GM12878 (cell line): ENCODE data around the gene SLC25A51. TPM values are rescaled to one million over a fixed set of nuclear protein-coding genes. Genes with fewer than 3 reads are reported as not detected.

Experiments
- ATAC-seq: fragments of 200-7000 bp; cut with Tn5 transposase; 3 replicates; pipeline ENCODE4 v1.9.1; 2020; ENCODE audit warnings: mild to moderate bottlenecking, moderate library complexity
- BruUV-seq: library from RNA; stranded (reverse); fragments of 400-500 nt; replicated peaks from 2 replicates; lab custom pipeline; 2021; lab: Mats Ljungman, UMichigan
- CTCF ChIA-PET: fragments of 300-600 bp; sonication (Branson Sonifier 250); formaldehyde crosslinking; extraction: SDS; loops from one replicate; lab custom pipeline; 2021; ENCODE audit warnings: inconsistent platforms; lab: Yijun Ruan, JAX
- POLR2A ChIA-PET: fragments of 350-600 bp; formaldehyde crosslinking; extraction: SDS; loops from one replicate; lab custom pipeline; 2021; ENCODE audit warnings: inconsistent platforms; lab: Charles Lee
- RAD21 ChIA-PET: fragments of 300-600 bp; sonication (Branson Sonifier 250); formaldehyde crosslinking; loops from one replicate; lab custom pipeline; 2023; ENCODE audit warnings: antibody characterized with exemption; ENCODE audit not compliant: unreplicated experiment; lab: Charles Lee
- SMC1A ChIA-PET: fragments of 300-600 bp; sonication (Branson Sonifier 250); formaldehyde crosslinking; loops from one replicate; lab custom pipeline; 2023; ENCODE audit not compliant: unreplicated experiment, uncharacterized antibody; lab: Charles Lee
- DNase-seq: peaks from one replicate; pipeline ENCODE4 v3.0.0-alpha.2; 2011; ENCODE audit warnings: low read depth, low spot score
- FAIRE-seq: peaks from 3 replicates; lab custom pipeline; 2011; peaks lifted over from hg19 to GRCh38; lab: Jason Lieb, UNC
- H2AFZ ChIP-seq: 2 replicates; pipeline ENCODE4 v1.6.0; 2011; ENCODE audit warnings: low read depth, low read length, control low read depth; ENCODE audit not compliant: control insufficient read depth
- H3K27ac ChIP-seq: 2 replicates; pipeline ENCODE4 v1.5.1; 2011; ENCODE audit warnings: control low read depth; ENCODE audit not compliant: control insufficient read depth, insufficient read depth
- H3K27me3 ChIP-seq, 2 experiments: replicated peaks in 1 of 2; 2 replicates each; pipeline versions ENCODE4 v1.6.0 to v1.6.1; 2011; ENCODE audit warnings: low read length in 1 of 2; ENCODE audit not compliant: control insufficient read depth in 2 of 2, insufficient read depth in 2 of 2
- H3K36me3 ChIP-seq, 2 experiments: 2 replicates each; pipeline ENCODE4 v1.5.1; 2011; ENCODE audit warnings: low read length in 1 of 2; ENCODE audit not compliant: control insufficient read depth in 2 of 2, insufficient read depth in 2 of 2
- H3K4me1 ChIP-seq: 2 replicates; pipeline ENCODE4 v1.6.1; 2011; ENCODE audit warnings: mild to moderate bottlenecking, low read length, moderate library complexity, mixed read lengths; ENCODE audit not compliant: control insufficient read depth, insufficient read depth
- H3K4me2 ChIP-seq: 2 replicates; pipeline ENCODE4 v1.6.0; 2011; ENCODE audit warnings: control low read depth; ENCODE audit not compliant: control insufficient read depth, insufficient read depth
- H3K4me3 ChIP-seq: fragments of 200-600 bp; sonication (generic); 2 replicates; pipeline ENCODE4 v1.5.1; 2016
- H3K79me2 ChIP-seq: 2 replicates; pipeline ENCODE4 v1.6.0; 2011; ENCODE audit warnings: low read length; ENCODE audit not compliant: control insufficient read depth, insufficient read depth
- H3K9ac ChIP-seq: 2 replicates; pipeline ENCODE4 v1.8.0; 2011; ENCODE audit warnings: low read length, control low read depth, mixed read lengths; ENCODE audit not compliant: control insufficient read depth, insufficient read depth
- H3K9me3 ChIP-seq: replicated peaks from 3 replicates; pipeline ENCODE4 v1.5.1; 2011; ENCODE audit warnings: mild to moderate bottlenecking, low read length; ENCODE audit not compliant: control insufficient read depth, insufficient read depth
- H4K20me1 ChIP-seq: 2 replicates; pipeline ENCODE4 v1.6.0; 2011; ENCODE audit not compliant: control insufficient read depth, insufficient read depth
- CBX3 ChIP-seq: fragments of 200-600 bp; sonication (generic); IDR thresholded peaks from 2 replicates; pipeline ENCODE4 v1.6.1; 2016; ENCODE audit warnings: low read depth, borderline replicate concordance
- CEBPB ChIP-seq, 2 experiments: fragments of 150-350 bp in 1 of 2; IDR thresholded peaks; 2 replicates each; pipeline ENCODE4 v1.6.1; 2012 to 2014; ENCODE audit warnings: low read depth in 2 of 2, low read length in 2 of 2, borderline replicate concordance in 1 of 2, inconsistent platforms in 1 of 2
- CTCF ChIP-seq, 3 experiments: IDR thresholded peaks in 2 of 3; conservative IDR thresholded peaks in 1 of 3; 2 replicates each; pipeline ENCODE4 v1.5.1; 2011; ENCODE audit warnings: low read depth in 3 of 3, low read length in 3 of 3, mild to moderate bottlenecking in 3 of 3, control low read depth in 2 of 3, moderate library complexity in 2 of 3, inconsistent platforms in 1 of 3, mixed read lengths in 1 of 3; ENCODE audit not compliant: control insufficient read depth in 2 of 3, insufficient read depth in 1 of 3; ENCODE audit errors: extremely low read depth in 1 of 3
- ESRRA ChIP-seq: IDR thresholded peaks from 2 replicates; pipeline ENCODE4 v1.6.1; 2012; ENCODE audit warnings: mild to moderate bottlenecking, low read length, improper control_type of control experiment
- IKZF1 ChIP-seq: fragments of 450-650 bp; conservative IDR thresholded peaks from 2 replicates; pipeline ENCODE4 v1.6.1; 2017; ENCODE audit warnings: antibody characterized with exemption, mild to moderate bottlenecking
- MTA2 ChIP-seq: fragments of 450-650 bp; IDR thresholded peaks from 2 replicates; pipeline ENCODE4 v1.6.1; 2016; ENCODE audit warnings: low read depth, mild to moderate bottlenecking, moderate library complexity
- PAX8 ChIP-seq: fragments of 450-650 bp; IDR thresholded peaks from 2 replicates; pipeline ENCODE4 v1.6.1; 2017; ENCODE audit warnings: mild to moderate bottlenecking, moderate library complexity
- PRDM15 ChIP-seq: fragments of 450-650 bp; formaldehyde crosslinking; IDR thresholded peaks from 2 replicates; pipeline ENCODE4 v1.4.0; 2020; ENCODE audit warnings: mild to moderate bottlenecking, moderate library complexity
- RCOR1 ChIP-seq: conservative IDR thresholded peaks from 2 replicates; pipeline ENCODE4 v1.6.1; 2012; ENCODE audit warnings: low read depth, low read length, improper control_type of control experiment
- RFX5 ChIP-seq: IDR thresholded peaks from 2 replicates; pipeline ENCODE4 v1.6.1; 2011; ENCODE audit warnings: low read depth, low read length, improper control_type of control experiment
- SKIL ChIP-seq: fragments of 450-650 bp; IDR thresholded peaks from 2 replicates; pipeline ENCODE4 v1.6.1; 2017; ENCODE audit warnings: mild to moderate bottlenecking, low read depth, inconsistent platforms; ENCODE audit not compliant: poor library complexity, severe bottlenecking
- SUPT20H ChIP-seq: IDR thresholded peaks from 2 replicates; pipeline ENCODE4 v1.6.1; 2011; ENCODE audit warnings: low read depth, mild to moderate bottlenecking, low read length, moderate library complexity, borderline replicate concordance; ENCODE audit not compliant: control insufficient read depth
- TCF12 ChIP-seq: IDR thresholded peaks from 2 replicates; pipeline ENCODE4 v1.6.1; 2011; ENCODE audit warnings: low read depth, mild to moderate bottlenecking, low read length
- ZBED1 ChIP-seq: IDR thresholded peaks from 2 replicates; pipeline ENCODE4 v1.6.1; 2016; ENCODE audit warnings: borderline replicate concordance
- ZNF274 ChIP-seq: IDR thresholded peaks from one replicate; pipeline ENCODE4 v1.8.0; 2011; ENCODE audit not compliant: insufficient read length, insufficient read depth
- WGBS: methylation state at CpG from one replicate; pipeline ENCODE4 v1.1.6; 2016; ENCODE audit warnings: low lambda C conversion rate; ENCODE audit not compliant: insufficient replicate concordance, insufficient coverage; ENCODE audit errors: missing lambda C conversion rate; 5-methylcytosine and 5-hydroxymethylcytosine counted together
- in situ Hi-C: fragments of 300-500 bp; cut with MboI; formaldehyde crosslinking; loops from 9 replicates; pipeline ENCODE4 v1.14.3; 2018; ENCODE audit warnings: mixed read lengths
- intact Hi-C: fragments of 100-400 bp; cut with micrococcal nuclease; formaldehyde crosslinking; loops from one replicate; pipeline ENCODE4 v1.14.2; 2022; ENCODE audit not compliant: unreplicated experiment
- polyA plus RNA-seq, 11 experiments: library from polyadenylated mRNA; depleted of rRNA in 4 of 11; unstranded in 6 of 11; stranded (reverse) in 5 of 11; fragments of >200 nt; fragmentation: Nextera tagmentation in 4 of 11; fragmentation: Illumina TruSeq in 1 of 11; extraction: Ambion mirVana in 4 of 11; extraction: Trizol in 1 of 11; gene quantifications; 1 replicate in 1 of 11; 2 replicates in 10 of 11; pipeline versions ENCODE4 v1.2.1 to v1.2.3, GENCODE V29; 2011 to 2016; ENCODE audit warnings: inconsistent platforms in 2 of 11, missing spikeins in 2 of 11, low read depth in 1 of 11
- total RNA-seq, 4 experiments: library from RNA; depleted of rRNA in 3 of 4; stranded (reverse); fragments of >200 nt in 3 of 4; fragmentation: Illumina TruSeq in 1 of 4; extraction: Trizol in 1 of 4; gene quantifications; 2 replicates each; pipeline versions ENCODE4 v1.2.1 to v1.2.3, GENCODE V29; 2013 to 2021

The SLC25A51 gene
- total and polyA plus RNA-seq, 10 of the 15 experiments (the other 5 are each of a cell fraction or from before 2014, with no cell fraction given): 3.8 to 29.3 (median 13.2) TPM

GRCh38 chr9:37947471-37947870, 43.5 kb upstream of the SLC25A51 start (continued):
- no peak for TF ChIP-seq CTCF (IDR thresholded peaks at IDR 0.05 in 2 of 3, conservative IDR thresholded peaks at IDR 0.05 in 1 of 3; ENCODE audit: control insufficient read depth in 2 of 3, extremely low read depth in 1 of 3, insufficient read depth in 1 of 3, low read depth in 3 of 3, low read length in 3 of 3)
- TF ChIP-seq SUPT20H: no peak
- TF ChIP-seq SKIL: no peak
- no peak for TF ChIP-seq RCOR1
- no peak for TF ChIP-seq CBX3

- no TSS peak for BruUV-seq
- H3K36me3 ChIP-seq: no peaks in the 10 kb centered on the region; a peak in 1 of 4 replicates
- no peak for FAIRE-seq
- H3K27me3 ChIP-seq: no peaks in the 10 kb centered on the region; a peak in 1 of 4 replicates
- H3K4me3 ChIP-seq: no peak overlapping the region
- ChIA-PET CTCF (interaction anchor here (1.5 kb wide), 1 partner anchor 13 kb away, joined by 3 read pairs; no protein-coding TSS in a partner anchor), SMC1A (no interaction called here), RAD21 (no interaction called here), POLR2A (no interaction called here)
- no peak for DNase-seq
- ATAC-seq: no peak
- H3K79me2 ChIP-seq: no peaks in the 10 kb centered on the region
- no peak overlapping the region for H3K4me2 ChIP-seq
- H3K4me1 ChIP-seq: peaks cover 8% of the 10 kb centered on the region
- no peaks in the 10 kb centered on the region for H3K9me3 ChIP-seq
- TF ChIP-seq MTA2 (no peak), RFX5 (no peak), PRDM15 (CRISPR knock-in tag) (no peak), ZNF274 (no peak), PAX8 (no peak), IKZF1 (no peak), CEBPB (IDR thresholded peaks at IDR 0.05; ENCODE audit: borderline replicate concordance in 1 of 2, low read depth in 2 of 2, low read length in 2 of 2) (no peak), ESRRA (no peak), ZBED1 (no peak), TCF12 (no peak)
- 51% methylated on average over 7 of the region's 7 CpGs for WGBS
- H3K27ac ChIP-seq: no peak overlapping the region
- H4K20me1 ChIP-seq: no peaks in the 10 kb centered on the region
- H3K9ac ChIP-seq: no peak overlapping the region
- no peak overlapping the region for H2AFZ ChIP-seq
- intact Hi-C loops (no loop called here), in situ Hi-C loops (no loop called here)
Measured at GRCh38 chr9:37946971-37947370, 43.0 kb upstream of the SLC25A51 start.
